Left colon (tissue), 2 donors: Measurements from ENCODE around the gene GJA1. TPM values are rescaled to one million over a fixed set of nuclear protein-coding genes. Genes with fewer than 3 reads are reported as not detected.

Experiments
- ATAC-seq: fragments of 200-7000 bp; cut with Tn5 transposase; one replicate; pipeline ENCODE4 v1.9.1; 2020; ENCODE audit warnings: mild to moderate bottlenecking, moderate library complexity
- DNase-seq, 2 donors: peaks; one replicate each; pipeline ENCODE4 v3.0.0-alpha.2; 2020
- intact Hi-C, 2 donors: fragments of 100-400 bp; cut with DNase I in 1 of 2; cut with micrococcal nuclease in 1 of 2; formaldehyde crosslinking; loops; one replicate each; pipeline versions ENCODE4 v1.11.2 to v1.14.0; 2022; cut with DNase I, micrococcal nuclease
- total RNA-seq, 2 donors: library from RNA; stranded (reverse); fragmentation: NEBNext Ultra II Directional; extraction: Animal tissue kit (Norgen Biotek cat#: 25700); gene quantifications; one replicate each; pipeline ENCODE4 v1.2.1, GENCODE V29; 2021
- donor health status: DM: no; HTN: no; CAD: no.
- donor health status: DM: yes; HTN: yes; CAD: no.

GJA1 gene
- total RNA-seq, 2 donors from 2014 or later, result 6.5 to 8.3 TPM

DNA sequence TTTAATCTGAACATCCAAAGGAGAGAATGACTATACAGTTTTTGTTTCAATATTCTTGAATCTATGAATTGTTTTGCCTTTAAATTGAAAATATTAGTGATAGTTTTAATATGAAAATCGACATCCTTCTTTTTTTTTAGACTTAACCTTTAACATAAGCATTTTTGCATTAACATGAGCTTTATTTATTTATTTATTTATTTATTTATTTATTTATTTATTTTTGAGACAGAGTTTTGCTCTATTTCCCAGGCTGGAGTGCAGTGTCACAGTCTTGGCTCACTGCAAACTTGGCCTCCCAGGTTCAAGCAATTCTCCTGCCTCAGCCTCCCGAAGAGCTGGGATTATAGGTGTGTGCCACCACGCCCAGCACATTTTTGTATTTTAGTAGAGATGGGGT, 27.6 kb downstream of the GJA1 start:
- no peak for ATAC-seq
- intact Hi-C loops, result no loop called here
- no peak for DNase-seq

DNA sequence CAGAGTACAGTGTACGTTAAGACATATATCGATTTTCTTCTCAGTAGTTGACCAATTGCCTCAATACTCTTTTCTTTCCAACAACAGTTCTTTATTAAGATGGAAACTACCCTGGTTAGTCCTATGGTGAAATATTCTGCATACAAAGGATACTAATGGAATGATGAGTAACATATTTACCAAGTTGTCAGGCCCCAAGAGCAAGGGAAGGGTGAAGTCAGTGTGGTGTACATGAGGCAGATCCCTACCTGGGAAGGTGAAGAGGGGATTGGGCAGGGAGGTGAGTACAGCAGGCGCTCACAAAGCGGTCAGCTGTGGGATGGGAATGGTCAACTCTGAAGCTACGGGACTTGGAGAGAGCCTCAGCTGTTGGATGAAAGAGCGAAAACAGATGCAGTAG, 29.7 kb downstream of the GJA1 start:
- no peak for DNase-seq
- ATAC-seq, result no peak
- intact Hi-C loops, result no loop called here

DNA sequence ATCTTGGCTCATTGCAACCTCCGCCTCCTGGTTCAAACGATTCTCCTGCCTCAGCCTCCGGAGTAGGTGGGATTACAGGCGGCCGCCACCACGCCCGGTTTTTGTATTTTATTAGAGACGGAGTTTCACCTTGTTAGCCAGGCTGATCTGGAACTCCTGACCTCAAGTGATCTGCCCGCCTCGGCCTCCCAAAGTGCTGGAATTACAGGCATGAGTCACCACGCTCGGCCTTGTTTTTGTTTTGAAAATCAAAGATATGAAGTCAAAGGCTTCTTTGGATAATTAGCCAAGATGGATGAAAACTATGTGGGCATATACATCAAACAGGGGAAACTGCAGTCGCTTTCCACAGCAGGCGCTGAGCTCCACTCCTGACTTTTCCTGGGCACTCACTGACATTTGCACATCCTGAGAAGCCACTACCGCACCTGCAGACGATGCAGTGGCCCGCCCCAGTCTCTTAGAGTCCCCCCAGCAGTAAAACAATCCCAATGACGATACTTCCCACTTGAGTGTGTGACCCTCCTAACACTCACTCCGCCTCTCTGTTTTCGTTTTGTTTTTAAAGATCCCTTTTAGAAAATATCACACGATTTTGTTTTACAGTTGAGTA, 44.1 kb downstream of the GJA1 start:
- intact Hi-C loops, result no loop called here
- ATAC-seq, result no peak
- DNase-seq, result no peak

DNA sequence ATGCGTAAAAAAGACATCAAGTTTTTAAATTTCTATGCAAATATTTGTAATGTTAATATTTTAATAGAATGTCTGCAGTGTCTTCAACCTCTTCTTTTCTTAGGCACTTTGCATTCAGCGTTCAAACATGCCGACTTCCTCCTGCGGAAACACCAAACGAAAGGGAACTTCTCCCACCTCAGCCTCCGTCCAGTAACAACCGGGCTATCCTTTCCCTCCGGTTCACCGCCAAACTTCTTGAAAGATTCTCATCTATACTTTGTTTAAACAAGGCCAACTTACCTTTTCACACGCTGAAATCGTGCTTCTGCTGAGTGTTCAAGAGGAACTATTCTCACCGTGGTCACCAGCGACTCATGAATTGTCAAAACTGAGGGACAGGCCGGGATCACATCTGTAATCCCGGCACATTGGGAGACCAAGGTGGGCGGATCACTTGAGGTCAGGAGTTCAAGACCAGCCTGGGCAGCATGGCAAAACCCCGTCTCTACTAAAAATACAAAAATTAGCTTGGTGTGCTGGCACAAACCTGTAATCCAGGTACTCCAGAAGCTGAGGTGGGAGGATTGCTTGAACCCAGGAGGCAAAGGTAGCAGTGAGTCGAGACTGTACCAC, 44.8 kb downstream of the GJA1 start:
- DNase-seq, result no peak
- no peak for ATAC-seq
- intact Hi-C loops, result no loop called here

DNA sequence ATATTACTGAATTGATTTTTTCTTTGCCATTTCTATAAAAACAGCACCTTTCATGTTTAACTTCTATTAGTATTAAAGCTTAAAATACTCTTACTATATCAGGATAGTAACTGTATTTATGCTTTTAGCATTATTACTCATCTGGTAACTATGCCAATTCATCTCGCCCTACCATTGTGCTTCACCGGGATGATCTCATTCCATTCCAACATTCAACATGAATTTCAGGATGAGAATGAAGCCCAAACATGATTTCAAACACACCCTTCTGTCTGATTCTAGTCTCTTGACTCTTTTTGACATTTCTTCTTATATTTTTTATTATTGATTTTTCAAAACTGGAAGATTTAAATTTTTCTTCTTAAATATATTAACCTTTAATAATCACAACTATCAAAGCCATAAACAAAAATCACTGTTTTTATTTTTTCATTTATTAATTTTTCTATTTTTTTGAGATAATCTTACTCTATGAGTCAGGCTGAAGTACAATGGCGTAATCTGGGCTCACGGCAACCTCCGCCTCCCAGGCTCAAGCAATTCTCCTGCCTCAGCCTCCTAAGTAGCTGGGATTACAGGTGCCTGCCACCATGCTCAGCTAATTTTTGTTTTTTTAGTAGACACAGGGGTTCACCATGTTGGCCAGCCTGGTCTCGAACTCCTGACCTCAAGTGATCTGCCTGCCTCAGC, 46.7 kb downstream of the GJA1 start:
- no peak for DNase-seq
- ATAC-seq, result no peak
- intact Hi-C loops, result no loop called here

DNA sequence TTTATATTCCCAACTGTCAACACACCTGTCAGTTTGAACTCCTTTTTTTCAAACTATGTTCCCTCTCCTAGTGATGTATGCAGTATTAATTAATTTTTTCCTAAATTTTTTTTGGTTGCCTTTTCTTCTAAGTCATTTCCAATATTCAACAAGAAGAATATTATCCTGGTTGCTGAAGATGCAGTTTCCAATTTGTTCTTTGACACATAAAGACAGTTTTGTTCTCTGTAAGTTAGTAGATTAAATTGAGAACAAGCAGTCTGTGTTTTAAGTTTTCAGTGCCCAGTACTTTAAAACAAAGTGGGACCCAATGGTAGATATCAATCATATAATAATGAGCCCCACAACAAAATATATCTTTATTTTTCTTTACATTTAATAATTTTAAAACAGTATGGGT, 47.3 kb downstream of the GJA1 start:
- DNase-seq (no peak), ATAC-seq (no peak)
- intact Hi-C loops, result no loop called here

DNA sequence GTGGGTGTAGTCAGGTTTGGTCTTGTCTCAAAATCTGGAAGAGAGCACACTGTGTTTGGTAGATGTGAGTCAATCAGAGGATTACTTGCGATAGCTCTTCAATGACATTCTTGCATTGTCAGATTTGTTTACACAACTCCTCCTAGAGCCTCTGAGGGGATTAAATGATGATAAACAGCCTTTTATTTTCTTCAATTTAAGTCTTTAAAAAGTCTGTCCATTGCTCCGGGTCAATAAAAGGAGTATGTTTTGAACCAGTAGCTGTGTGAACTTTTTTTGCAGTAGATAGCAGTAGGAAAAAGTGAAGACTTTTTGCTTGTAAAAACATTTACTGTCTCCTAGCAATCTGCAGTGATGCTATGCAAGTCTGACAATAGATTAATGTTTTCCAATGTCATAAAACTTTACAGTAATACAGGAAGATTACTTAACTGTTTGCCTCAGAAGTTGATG, 49.9 kb downstream of the GJA1 start:
- intact Hi-C loops, result no loop called here
- no peak for DNase-seq
- no peak for ATAC-seq

DNA sequence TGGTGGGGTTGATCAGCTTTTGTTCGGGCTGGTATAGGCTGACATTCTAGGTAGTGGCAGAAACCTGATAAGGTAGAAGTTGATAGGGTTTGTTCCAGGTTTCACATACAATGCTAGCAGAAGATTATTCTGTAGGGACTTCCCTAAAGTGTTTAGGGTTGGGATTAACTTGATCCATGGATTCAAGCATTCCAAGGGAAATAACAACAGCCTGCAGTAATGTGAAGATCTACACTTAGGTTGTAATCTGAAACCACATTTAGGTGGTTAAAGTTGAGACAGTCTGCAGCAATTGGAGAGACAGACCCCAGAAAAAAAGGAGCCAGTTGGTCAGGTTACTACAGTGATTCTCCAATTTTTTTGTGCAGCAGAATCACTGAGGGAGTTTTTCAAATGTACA, 56.1 kb downstream of the GJA1 start:
- no peak for DNase-seq
- no peak for ATAC-seq

DNA sequence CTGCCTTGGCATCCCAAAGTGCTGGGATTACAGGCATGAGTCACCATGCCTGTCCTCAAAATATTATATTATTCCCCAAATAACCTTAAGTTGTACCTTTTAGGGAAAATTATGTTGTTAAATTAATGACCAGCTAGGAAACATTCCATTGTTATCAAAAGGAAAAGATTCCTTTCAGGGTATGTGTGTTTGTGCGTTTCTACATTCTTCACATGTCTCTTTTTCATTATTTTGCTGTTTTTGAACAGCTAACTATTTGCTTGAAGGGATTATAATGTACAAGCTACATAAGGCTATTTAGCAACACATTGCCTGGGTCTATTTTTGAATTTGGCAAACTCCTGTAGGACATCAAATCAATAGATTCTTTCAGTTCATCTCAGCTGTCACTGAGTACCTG, 57.1 kb downstream of the GJA1 start:
- ATAC-seq (no peak), DNase-seq (no peak)
- intact Hi-C loops, result no loop called here

More for the DNA sequence above, 56.1 kb downstream of the GJA1 start:
- intact Hi-C loops, result no loop called here

DNA sequence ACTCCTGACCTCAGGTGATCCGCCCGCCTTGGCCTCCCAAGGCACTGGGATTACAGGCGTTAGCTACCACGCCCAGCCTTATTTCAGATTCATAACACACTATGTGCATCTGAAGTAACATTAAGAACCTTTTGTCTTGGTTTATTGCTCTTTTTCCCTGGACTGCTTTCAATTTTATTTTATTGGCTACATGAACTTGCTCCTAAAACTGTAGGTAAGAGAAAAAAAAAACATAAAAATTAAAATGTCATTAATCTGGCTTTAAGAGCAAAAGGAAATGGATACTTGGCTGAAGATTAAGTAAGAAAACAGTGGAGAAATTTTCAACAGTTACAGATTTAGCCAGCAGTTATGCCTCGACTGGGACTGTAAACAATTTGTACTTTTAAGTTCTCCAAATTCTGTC, 62.5 kb downstream of the GJA1 start:
- intact Hi-C loops, result no loop called here
- ATAC-seq, result no peak
- no peak for DNase-seq

DNA sequence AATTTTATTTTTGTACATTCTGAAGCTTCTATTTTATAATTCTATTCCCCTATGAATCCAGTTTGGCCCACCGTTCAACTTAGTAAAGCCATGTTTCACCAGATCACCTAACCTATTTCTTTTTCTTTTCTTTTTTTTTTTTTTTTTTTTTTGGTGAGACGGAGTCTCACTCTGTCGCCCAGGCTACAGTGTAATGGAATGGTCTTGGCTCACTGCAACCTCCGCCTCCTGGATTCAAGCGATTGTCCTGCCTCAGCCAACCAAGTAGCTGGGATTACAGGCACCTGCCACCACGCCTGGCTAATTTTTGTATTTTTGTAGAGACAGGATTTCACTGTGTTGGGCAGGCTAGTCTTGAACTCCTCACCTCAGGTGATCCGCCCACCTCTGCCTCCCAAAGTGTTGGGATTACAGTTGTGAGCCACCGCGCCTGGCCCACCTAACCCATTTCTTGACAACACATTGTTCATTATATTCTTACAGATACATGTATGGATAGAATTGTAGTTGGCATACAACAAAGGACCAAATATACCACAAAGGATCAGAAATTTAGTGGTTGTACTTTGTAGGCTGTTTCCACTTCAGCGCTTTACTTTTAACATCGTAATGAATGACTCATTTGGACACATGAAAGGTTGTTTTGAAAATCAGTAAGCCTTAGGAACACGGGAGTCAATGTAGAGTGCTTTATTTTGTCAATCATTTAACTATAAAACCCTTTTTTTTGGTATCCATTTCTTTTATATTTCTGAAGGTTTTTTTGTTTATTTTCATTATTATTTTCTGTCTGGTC, 63.2 kb downstream of the GJA1 start:
- DNase-seq (no peak), ATAC-seq (no peak)

More for the DNA sequence above, 63.2 kb downstream of the GJA1 start:
- intact Hi-C loops, result no loop called here

Other genes starting within 250 kb of the GJA1 start
- gene TBC1D32, start 101.2 kb upstream of the GJA1 start, total RNA-seq, result 1 to 10 TPM; 7.8 to 9.0 TPM